ENCODE data around the gene OSCP1.

OSCP1 gene

DNA sequence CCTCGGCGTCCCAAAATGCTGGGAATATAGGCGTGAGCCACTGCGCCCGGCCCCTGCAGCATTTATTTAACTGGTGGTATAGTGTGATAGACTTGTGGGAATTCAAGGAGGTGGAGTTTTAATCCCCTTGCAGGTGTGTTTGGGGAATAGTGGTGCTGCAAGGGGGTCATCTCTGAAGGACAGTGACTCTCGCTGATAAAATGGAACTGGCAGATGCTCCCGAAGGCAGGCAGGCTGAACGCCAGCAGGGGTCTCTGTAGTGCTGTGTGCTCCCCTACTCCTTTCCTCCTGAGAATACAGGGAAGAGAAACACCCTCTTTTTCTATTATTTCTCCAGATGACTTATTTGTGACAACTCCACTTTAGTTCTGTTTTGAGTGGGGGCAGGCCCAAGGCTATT, 4.0 kb downstream of the OSCP1 start:
- DNase-seq = no peak

DNA sequence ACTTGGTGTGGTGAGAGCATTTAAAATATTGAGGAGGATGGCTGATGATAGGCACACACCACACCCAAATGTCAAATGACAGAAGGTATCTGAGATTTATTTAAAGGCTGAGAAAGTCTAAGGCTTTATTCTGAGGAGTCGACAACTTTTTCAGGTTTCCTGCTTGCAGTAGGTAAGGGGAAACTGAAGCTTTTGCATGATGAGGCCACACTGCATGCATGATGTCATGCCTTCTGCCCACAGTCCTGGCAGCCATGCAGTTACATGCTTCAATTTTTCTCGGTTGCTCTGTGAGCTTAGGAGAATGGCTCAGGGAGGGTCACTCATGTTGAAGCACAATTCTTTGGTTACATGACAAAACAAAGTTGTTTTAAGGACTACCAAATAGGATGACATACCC, 7.0 kb downstream of the OSCP1 start:
- DNase-seq = no peak

GRCh38 chr1:36442337-36442736, 7.9 kb downstream of the OSCP1 start:
- no peak for DNase-seq

DNA sequence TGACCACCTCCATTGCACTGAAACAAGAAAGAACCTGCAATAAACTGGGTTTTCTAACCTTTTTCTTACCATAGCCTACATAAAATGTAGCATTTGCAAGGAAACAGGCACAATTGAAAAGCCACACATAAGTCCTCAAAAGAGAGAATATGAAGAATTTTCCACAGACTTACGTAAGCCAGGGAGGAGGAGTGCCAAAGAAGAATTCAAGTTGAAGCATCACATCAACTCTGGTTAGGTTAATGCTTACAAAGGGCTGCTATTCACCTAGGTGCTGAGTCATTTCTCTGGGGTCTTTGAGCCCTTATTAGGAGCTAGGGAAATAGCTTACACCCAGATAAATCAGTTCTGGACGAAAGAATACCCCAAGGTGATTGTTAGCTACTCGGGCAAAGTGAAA, 9.6 kb downstream of the OSCP1 start:
- no peak for DNase-seq

- no peak for DNase-seq
Observed at GRCh38 chr1:36440044-36440443, 10.2 kb downstream of the OSCP1 start.

DNA sequence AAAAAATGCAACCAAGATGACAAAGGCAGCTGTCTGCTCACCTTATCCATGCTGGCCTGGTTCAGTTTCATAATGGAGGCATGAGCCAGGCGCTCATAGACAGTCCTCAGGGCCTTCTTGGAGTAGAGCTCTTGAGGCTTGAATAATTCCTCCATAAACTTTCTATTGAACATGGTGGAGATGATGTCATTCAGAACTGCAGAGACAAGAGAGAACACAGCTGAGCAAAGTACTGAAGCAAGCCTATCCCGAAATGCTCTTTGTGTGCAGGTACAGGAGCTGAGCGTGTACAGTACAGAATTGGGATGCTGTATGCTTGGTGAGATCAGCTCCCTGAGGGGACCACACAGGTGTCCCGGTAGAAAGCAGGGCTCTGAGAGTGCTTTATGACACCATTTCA, 11.5 kb downstream of the OSCP1 start:
- DNase-seq = no peak

GRCh38 chr1:36436821-36437220, 13.4 kb downstream of the OSCP1 start:
- DNase-seq = no peak

DNA sequence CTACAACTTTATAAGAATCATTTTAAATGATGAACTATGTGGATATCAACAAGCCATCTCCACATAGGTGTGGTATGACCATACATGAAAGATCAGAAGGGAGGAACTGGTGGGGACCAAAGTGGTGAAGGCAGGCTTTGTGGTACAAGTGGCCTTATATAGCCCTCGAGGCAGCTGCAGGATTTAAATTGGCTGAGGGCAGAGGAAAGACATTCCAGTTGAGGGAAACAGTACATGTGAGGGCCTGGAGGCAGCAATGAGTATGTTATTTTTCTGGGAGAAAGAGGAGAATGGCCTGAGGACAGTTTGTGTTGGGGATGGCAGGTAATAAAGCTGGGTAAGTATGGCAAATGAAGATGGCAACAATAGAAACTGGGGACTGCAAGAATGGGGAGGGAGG, 17.1 kb downstream of the OSCP1 start:
- no peak for DNase-seq

DNA sequence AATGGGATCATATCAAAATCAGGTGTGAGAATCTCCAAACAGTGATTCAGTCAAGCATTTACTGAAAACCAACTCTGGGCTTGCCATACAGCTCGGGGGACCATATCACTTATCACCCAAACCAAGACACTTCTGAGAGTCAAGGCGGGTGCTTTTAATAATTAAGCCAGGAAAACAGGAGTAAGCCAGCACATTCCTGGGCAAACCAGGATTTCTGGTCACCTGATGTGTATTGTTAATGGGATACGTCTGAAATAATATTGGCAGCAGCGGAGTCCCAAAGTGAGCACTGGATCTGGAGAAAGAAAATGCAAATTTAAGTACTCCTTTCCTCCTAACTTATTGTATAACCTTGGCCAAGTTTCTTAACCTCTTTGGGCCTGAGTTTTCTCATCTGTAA, 17.6 kb downstream of the OSCP1 start:
- DNase-seq = no peak

GRCh38 chr1:36425791-36426190, 24.5 kb downstream of the OSCP1 start:
- no peak for DNase-seq

GRCh38 chr1:36421649-36422048, 28.6 kb downstream of the OSCP1 start:
- DNase-seq = no peak

- peak; percentile 92 for DNase-seq
Observed at GRCh38 chr1:36420836-36421317, 29.4 kb downstream of the OSCP1 start.

- DNase-seq = no peak
Observed at GRCh38 chr1:36420409-36420808, 29.8 kb downstream of the OSCP1 start.

DNA sequence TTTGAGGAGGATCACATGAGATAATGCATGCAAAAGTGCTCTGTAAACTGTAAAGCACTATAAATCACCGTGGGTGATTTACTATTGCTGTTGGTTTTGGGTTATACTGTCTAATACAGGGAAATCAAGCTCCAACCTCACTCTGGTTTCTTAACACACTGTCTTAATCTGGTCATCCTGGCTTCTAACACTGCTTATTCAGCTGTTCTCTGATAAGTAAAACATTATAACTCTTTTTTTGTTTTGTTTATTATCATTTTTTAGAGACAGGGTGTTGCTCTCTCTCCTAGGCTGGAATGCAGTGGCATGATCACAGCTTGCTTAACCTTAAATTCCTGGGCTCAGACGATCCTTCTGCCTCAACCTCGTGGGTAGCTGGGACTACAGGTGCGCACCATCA, 30.7 kb downstream of the OSCP1 start:
- no peak for DNase-seq

DNA sequence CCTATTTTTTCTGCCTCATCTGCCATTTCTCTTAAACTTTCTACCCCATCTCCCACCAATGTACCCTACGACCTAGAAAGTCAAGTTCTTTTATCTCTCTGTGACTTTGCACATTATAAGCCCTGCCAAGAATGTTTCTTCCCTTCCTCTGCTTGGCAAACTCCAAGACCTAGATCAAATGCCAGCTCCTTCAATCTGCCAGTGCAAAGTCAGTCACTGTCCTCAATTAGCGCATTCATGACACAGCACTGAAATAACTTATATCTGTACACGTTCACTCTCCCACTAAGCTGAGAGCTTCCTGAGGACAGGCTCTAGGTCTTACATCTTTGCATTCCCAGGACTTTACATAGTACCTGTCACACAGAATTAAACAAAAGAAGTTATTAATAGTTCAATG, 31.1 kb downstream of the OSCP1 start:
- no peak for DNase-seq

DNA sequence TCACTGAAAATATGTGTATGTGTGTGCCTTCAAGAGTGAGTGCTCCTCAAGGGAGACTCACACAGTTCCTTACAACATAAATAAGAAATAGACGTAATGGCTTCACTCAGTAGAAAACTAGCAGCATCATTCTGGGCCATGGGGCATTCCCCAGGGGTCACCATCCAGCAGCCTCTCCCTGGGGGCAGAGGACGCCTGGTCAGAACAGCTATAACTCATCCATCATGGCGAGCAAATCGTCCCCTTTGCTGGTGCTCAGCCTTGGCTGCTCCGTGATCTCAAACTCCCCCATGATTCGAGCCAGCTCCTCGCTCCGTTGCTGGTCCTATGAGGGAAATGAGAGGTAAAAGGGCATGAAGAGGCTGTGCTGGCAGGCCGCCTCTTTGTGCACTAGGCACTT, 32.3 kb downstream of the OSCP1 start:
- DNase-seq = no peak

- no peak for DNase-seq
Observed at GRCh38 chr1:36415661-36416326, 34.5 kb downstream of the OSCP1 start.

DNA sequence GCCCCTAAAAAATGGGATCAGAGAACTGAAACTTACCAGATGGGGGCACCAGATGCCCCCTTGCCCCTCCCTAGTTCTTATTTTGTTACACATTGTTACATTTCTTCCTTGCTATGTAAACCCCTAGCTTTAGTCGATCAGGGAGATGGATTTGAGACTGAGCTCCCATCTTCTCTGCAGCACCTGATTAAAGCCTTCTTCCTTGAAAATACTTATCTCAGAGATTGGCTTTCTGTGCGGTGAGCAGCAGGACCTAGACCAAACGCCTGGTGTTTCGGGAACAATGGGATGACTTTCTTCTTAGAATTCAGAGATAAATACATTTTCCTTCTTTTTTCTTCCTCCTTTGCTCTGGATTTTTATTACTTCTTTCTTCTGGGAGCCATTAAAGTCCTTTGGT, 35.9 kb downstream of the OSCP1 start:
- DNase-seq = no peak

- DNase-seq = no peak
Observed at GRCh38 chr1:36411674-36412648, 38.3 kb downstream of the OSCP1 start.

- DNase-seq = no peak
Observed at GRCh38 chr1:36408479-36408878, 41.8 kb downstream of the OSCP1 start.

- no peak for DNase-seq
Observed at GRCh38 chr1:36406440-36406839, 43.8 kb downstream of the OSCP1 start.

- no peak for DNase-seq
Observed at GRCh38 chr1:36402504-36402890, 47.8 kb downstream of the OSCP1 start.

DNA sequence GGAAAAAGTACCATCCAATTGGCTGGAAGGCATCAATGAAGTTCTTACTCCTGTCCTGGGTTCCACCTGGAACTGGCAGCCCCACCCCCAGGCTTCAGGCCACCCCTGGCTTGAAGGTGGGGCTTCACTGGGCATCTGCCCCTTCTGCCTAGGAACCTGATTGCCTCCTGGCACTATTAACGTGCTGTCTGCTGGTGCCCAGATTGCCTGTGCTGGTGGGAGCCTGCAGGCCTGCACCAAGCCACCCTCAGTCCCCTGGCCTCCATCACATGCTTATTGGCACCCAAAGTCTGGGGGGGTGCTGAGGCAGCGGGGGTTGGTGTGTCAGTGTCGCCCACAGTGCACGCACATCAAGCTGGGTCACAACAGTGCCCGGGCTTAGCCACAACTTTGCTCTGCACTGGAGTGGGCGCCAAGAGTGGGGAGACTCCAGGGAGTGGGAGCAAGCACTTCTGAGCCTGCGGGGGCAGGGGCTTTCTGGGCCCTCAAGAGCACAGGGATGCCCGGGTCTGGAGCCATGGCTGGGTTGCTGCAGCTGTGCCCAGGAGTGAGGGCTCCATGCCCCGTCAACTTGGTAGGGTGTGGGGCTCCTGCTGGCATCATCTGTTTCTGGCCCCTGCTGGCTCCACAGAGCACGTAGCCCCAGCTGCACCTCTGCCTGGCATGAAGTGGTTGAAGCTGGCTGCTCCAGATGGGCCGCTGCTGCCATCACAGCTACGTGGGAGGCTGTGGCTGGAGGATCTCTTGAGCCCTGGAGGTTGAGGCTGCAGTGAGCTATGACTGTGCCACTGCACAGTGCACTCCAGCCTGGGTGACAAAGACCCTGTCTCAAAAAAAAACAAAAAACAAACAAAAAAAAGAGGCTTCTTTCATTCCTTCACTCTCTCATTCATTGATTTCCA, 48.4 kb downstream of the OSCP1 start:
- no peak for DNase-seq
